ENCODE data around the gene AGO3.

Gene AGO3

GRCh38 chr1:36098650-36099365, 167.9 kb downstream of the AGO3 start:
- no peak for DNase-seq

GRCh38 chr1:36099681-36100341, 168.9 kb downstream of the AGO3 start:
- DNase-seq, result peak; percentile 47

GRCh38 chr1:36100376-36100775, 169.5 kb downstream of the AGO3 start:
- DNase-seq, result no peak

- DNase-seq, result no peak
These were observed 170.6 kb downstream of the AGO3 start for GRCh38 chr1:36101546-36101945.

- DNase-seq, result no peak
These were observed 175.4 kb downstream of the AGO3 start for GRCh38 chr1:36106269-36106668.

GRCh38 chr1:36107394-36107793, 176.5 kb downstream of the AGO3 start:
- no peak for DNase-seq

GRCh38 chr1:36108314-36108713, 177.4 kb downstream of the AGO3 start:
- no peak for DNase-seq

- DNase-seq, result no peak
These were observed 178.3 kb downstream of the AGO3 start for GRCh38 chr1:36109041-36109679.

GRCh38 chr1:36111151-36111550, 180.2 kb downstream of the AGO3 start:
- no peak for DNase-seq

- no peak for DNase-seq
These were observed 181.9 kb downstream of the AGO3 start for GRCh38 chr1:36112823-36113222.

GRCh38 chr1:36114371-36114770, 183.5 kb downstream of the AGO3 start:
- DNase-seq, result no peak

GRCh38 chr1:36115200-36115669, 184.3 kb downstream of the AGO3 start:
- no peak for DNase-seq

- DNase-seq, result no peak
These were observed 185.0 kb downstream of the AGO3 start for GRCh38 chr1:36115931-36116330.

- DNase-seq, result no peak
These were observed 186.0 kb downstream of the AGO3 start for GRCh38 chr1:36116901-36117300.

- no peak for DNase-seq
These were observed 187.7 kb downstream of the AGO3 start for GRCh38 chr1:36118447-36119204.

- no peak for DNase-seq
These were observed 188.6 kb downstream of the AGO3 start for GRCh38 chr1:36119456-36119855.
